ENCODE results near the gene ZMYND11. TPM values are rescaled to one million over a fixed set of nuclear protein-coding genes. Genes with fewer than 3 reads are reported as not detected.

Gene ZMYND11
- total and polyA plus RNA-seq, 2 of the 13 experiments (the other 11 are each of a cell fraction or from before 2014, with no cell fraction given), result 17.5 to 38.7 TPM

DNA sequence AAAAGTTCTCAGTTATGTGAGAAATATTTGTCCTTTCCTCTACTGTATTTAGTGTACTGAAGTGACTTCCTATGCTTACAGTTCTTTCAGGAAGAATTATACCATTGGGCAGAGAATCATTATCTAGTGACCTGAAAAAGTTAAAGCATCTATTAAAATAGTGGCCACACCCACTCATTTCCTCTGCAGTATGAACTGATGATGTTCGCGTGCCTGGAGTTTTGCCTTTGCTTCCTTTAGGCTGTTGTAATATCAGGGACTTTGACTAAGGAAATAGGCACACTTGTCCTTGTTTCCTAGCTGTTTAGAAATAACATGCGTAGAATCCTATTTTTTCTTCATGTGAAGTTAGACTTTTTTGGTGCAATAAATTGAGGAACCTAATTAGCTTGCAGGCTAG, 100.7 kb downstream of the ZMYND11 start:
- Histone ChIP-seq H3K9me3 (ENCODE audit: low read length) (no peaks in the 10 kb centered on the region), H3K79me2 (ENCODE audit: insufficient read depth, low read length) (no peaks in the 10 kb centered on the region), H3K9ac (ENCODE audit: insufficient read depth, low read depth, low read length) (no peak overlapping the region), H3K4me2 (ENCODE audit: low read depth, low read length) (no peak overlapping the region), H3K27ac (ENCODE audit: extremely low read length, insufficient read depth, low read length) (no peak overlapping the region), H3K4me1 (ENCODE audit: insufficient read depth, low read length) (no peaks in the 10 kb centered on the region), H3K27me3 (ENCODE audit: control insufficient read depth in 1 of 2, insufficient read depth in 2 of 2, low read length in 2 of 2) (no peaks in the 10 kb centered on the region; a peak in 1 of 5 replicates), H4K20me1 (ENCODE audit: insufficient read depth, low read length) (no peaks in the 10 kb centered on the region), H3K4me3 (replicated peaks in 1 of 3; ENCODE audit: insufficient read depth in 1 of 3, low read depth in 2 of 3, low read length in 3 of 3) (no peak overlapping the region), H2AFZ (ENCODE audit: low read length) (no peak overlapping the region), H3K36me3 (replicated peaks in 1 of 2; ENCODE audit: control insufficient read depth in 1 of 2, insufficient read depth in 2 of 2, low read length in 2 of 2) (peaks cover 3 to 10% of the 10 kb centered on the region in 2 experiments; a peak in 4 of 5 replicates)
- BruUV-seq (replicated peaks), result no TSS peak
- in situ Hi-C loops (cut with HindIII; ENCODE audit: extremely low pct_ligation_motif_present, low pct_unique_long_range_greater_than_20kb) (no loop called here), intact Hi-C loops (cut with micrococcal nuclease; ENCODE audit: unreplicated experiment) (no loop called here)
- ChIA-PET POLR2A (no interaction called here), CTCF (ENCODE audit: low intra/inter-chr PET ratio, low total read pairs) (no interaction called here)
- DNase-seq (ENCODE audit: low spot score), result no peak
- TF ChIP-seq KLF9 (CRISPR knock-in tag; IDR thresholded peaks at IDR 0.05; ENCODE audit: low read depth) (no peak), ZNF619 (CRISPR knock-in tag; IDR thresholded peaks at IDR 0.05) (no peak), NR2F6 (IDR thresholded peaks at IDR 0.05) (no peak), NR2F6 (CRISPR knock-in tag; IDR thresholded peaks at IDR 0.05) (no peak), GABPB1 (CRISPR knock-in tag; IDR thresholded peaks at IDR 0.05) (no peak), KLF16 (CRISPR knock-in tag; IDR thresholded peaks at IDR 0.05) (no peak), MEF2D (CRISPR knock-in tag; IDR thresholded peaks at IDR 0.05) (no peak), ZNF451 (CRISPR knock-in tag; IDR thresholded peaks at IDR 0.05) (no peak), ZFP90 (CRISPR knock-in tag; IDR thresholded peaks at IDR 0.05; ENCODE audit: borderline replicate concordance) (no peak), EEA1 (CRISPR knock-in tag; IDR thresholded peaks at IDR 0.05; ENCODE audit: borderline replicate concordance) (no peak), STAT5B (CRISPR knock-in tag; IDR thresholded peaks at IDR 0.05) (no peak), ZNF441 (CRISPR knock-in tag; IDR thresholded peaks at IDR 0.05; ENCODE audit: borderline replicate concordance) (no peak)
- TF ChIP-seq, protein P1, sequence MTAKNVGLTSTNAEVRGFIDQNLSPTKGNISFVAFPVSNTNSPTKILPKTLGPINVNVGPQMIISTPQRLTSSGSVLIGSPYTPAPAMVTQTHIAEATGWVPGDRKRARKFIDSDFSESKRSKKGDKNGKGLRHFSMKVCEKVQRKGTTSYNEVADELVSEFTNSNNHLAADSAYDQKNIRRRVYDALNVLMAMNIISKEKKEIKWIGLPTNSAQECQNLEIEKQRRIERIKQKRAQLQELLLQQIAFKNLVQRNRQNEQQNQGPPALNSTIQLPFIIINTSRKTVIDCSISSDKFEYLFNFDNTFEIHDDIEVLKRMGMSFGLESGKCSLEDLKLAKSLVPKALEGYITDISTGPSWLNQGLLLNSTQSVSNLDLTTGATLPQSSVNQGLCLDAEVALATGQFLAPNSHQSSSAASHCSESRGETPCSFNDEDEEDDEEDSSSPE (CRISPR knock-in tag; IDR thresholded peaks at IDR 0.05), result no peak
- TF ChIP-seq, protein P2, sequence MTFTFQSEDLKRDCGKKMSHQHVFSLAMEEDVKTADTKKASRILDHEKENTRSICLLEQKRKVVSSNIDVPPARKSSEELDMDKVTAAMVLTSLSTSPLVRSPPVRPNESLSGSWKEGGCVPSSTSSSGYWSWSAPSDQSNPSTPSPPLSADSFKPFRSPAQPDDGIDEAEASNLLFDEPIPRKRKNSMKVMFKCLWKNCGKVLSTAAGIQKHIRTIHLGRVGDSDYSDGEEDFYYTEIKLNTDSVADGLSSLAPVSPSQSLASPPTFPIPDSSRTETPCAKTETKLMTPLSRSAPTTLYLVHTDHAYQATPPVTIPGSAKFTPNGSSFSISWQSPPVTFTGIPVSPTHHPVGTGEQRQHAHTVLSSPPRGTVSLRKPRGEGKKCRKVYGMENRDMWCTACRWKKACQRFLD (CRISPR knock-in tag; IDR thresholded peaks at IDR 0.05; ENCODE audit: borderline replicate concordance), result no peak
- no peak for FAIRE-seq
- 98% methylated on average over 3 of the region's 3 CpGs for WGBS (ENCODE audit: low lambda C conversion rate)
- ATAC-seq, result no peak

All from HepG2 (cell line).